HEK293T (cell line): ENCODE data around the gene BMAL2.

ENCODE experiments used
- ARNT ChIP-seq: fragments of 450-650 bp; IDR thresholded peaks from 2 replicates; pipeline ENCODE4 v1.6.1; 2017; ENCODE audit warnings: mild to moderate bottlenecking
- BHLHE40 ChIP-seq: fragments of 450-650 bp; IDR thresholded peaks from 2 replicates; pipeline ENCODE4 v1.6.1; 2016; ENCODE audit warnings: mild to moderate bottlenecking, moderate library complexity, borderline replicate concordance
- CTBP1 ChIP-seq: fragments of 450-650 bp; IDR thresholded peaks from 2 replicates; pipeline ENCODE4 v1.6.1; 2016; ENCODE audit warnings: borderline replicate concordance
- FOXK2 ChIP-seq: fragments of 450-650 bp; IDR thresholded peaks from 2 replicates; pipeline ENCODE4 v1.6.1; 2016; ENCODE audit warnings: mild to moderate bottlenecking
- FOXM1 ChIP-seq: fragments of 450-650 bp; IDR thresholded peaks from 2 replicates; pipeline ENCODE4 v1.6.1; 2017; ENCODE audit warnings: mild to moderate bottlenecking, borderline replicate concordance
- L3MBTL2 ChIP-seq: fragments of 450-650 bp; conservative IDR thresholded peaks from 2 replicates; pipeline ENCODE4 v1.6.1; 2016; ENCODE audit warnings: mild to moderate bottlenecking
- LEF1 ChIP-seq: fragments of 450-650 bp; IDR thresholded peaks from 2 replicates; pipeline ENCODE4 v1.6.1; 2017; ENCODE audit warnings: mild to moderate bottlenecking, borderline replicate concordance
- NFRKB ChIP-seq: fragments of 450-650 bp; IDR thresholded peaks from 2 replicates; pipeline ENCODE4 v1.6.1; 2016; ENCODE audit warnings: mild to moderate bottlenecking, moderate library complexity
- PKNOX1 ChIP-seq: fragments of 450-650 bp; IDR thresholded peaks from 2 replicates; pipeline ENCODE4 v1.6.1; 2016
- SP1 ChIP-seq: fragments of 450-650 bp; IDR thresholded peaks from 2 replicates; pipeline ENCODE4 v1.6.1; 2017
- SUZ12 ChIP-seq: fragments of 450-650 bp; IDR thresholded peaks from 2 replicates; pipeline ENCODE4 v1.6.1; 2016; ENCODE audit warnings: mild to moderate bottlenecking
- TARDBP ChIP-seq: fragments of 450-650 bp; IDR thresholded peaks from 2 replicates; pipeline ENCODE4 v1.6.1; 2016
- ZNF384 ChIP-seq: fragments of 450-650 bp; IDR thresholded peaks from 2 replicates; pipeline ENCODE4 v1.6.1; 2016

GRCh38 chr12:27319848-27320247 is 12.8 kb upstream of the BMAL2 start:
- no peak for TF ChIP-seq LEF1
- TF ChIP-seq CTBP1 = no peak
- TF ChIP-seq L3MBTL2 = no peak
- no peak for TF ChIP-seq FOXM1
- no peak for TF ChIP-seq TARDBP
- no peak for TF ChIP-seq BHLHE40
- TF ChIP-seq PKNOX1 = no peak
- no peak for TF ChIP-seq ARNT
- no peak for TF ChIP-seq ZNF384
- TF ChIP-seq SP1 = no peak
- no peak for TF ChIP-seq FOXK2
- TF ChIP-seq SUZ12 = no peak
- TF ChIP-seq NFRKB = no peak
